ENCODE results near the gene CEBPZOS.

The CEBPZOS gene

DNA sequence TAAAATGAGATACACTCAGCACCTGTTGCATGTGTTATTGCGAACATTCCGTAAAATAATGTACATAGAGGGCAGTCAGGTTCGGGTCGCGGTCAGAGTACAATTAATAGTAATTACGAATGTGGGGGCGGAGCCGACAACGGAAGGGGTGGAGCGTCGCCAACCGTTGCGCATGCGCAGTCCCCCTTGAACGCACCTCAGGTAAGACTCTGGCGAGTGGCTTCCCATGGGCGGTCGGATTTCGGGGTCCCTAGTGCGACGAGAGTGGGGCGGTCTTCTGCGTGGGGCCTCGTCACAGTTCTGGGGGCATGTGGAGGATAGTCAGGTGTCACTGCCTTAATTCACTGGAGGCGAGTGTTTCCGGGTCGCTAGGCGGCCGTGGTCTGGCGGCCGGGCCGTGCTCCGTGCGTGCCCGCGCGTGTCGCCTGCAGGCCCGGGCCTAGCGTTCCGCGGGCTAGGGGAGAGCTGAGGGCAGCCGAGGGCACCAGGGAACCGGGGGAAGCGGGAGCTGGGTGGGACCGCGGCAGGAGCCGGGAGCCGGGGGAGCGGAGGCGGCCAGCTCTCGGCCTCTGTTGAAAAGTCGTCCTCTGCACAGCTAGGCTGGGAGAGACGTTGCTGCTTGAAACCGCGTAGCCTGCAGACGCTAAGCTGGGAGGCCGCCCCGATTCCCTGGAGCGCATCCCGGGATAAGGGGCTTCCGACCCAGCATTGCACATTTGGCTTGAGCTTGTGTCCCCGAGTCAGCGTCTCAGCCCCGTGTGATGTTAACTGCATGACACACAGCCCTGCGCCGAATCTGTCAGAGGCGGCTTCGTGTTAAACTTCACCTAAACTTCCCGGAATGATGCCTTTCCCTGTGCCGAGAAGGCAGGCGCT, at the start of gene CEBPZOS:
TSS of gene CEBPZOS (plus strand) at position 177 of the 876 bp plus-strand sequence. CDS start 3,209 bp downstream, outside the sequence.
- Mint-ChIP-seq H3K9me3 (no peaks in the 10 kb centered on the region), H3K4me3 (peak within 1 kb of the TSS; percentile 92), H3K27me3 (no peaks in the 10 kb centered on the region), H3K4me1 (ENCODE audit: low read depth) (peaks cover 46% of the 10 kb centered on the region), H3K27ac (peak within 1 kb of the TSS; percentile 97), H3K36me3 (ENCODE audit: low read depth) (peaks cover 41% of the 10 kb centered on the region)
- peak; percentile 93 for DNase-seq

DNA sequence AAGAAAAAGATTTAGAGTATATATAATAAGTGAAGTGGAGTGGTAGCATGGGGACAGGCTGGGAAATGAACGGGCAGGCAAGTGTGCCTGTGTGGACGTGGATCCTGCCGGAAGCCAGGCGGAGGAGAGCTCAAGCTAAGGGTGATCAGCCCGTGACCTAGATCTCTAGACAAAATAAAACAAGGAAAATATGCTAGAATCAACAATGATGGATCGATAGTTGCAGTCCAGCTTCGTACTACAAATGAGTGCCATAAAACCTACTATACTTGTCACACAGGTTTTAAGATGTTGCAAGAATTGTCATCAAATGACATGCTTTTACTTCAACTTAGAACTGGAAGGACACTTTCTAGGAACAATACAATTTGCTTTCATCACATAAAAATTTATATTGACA, 48.0 kb upstream of the CEBPZOS start:
- peaks cover 27% of the 10 kb centered on the region for H3K4me1 Mint-ChIP-seq (ENCODE audit: low read depth)
- H3K4me3 Mint-ChIP-seq = no peak overlapping the region
- H3K27me3 Mint-ChIP-seq = no peaks in the 10 kb centered on the region
- no peak for DNase-seq
- H3K27ac Mint-ChIP-seq = no peak overlapping the region
- peaks cover 68% of the 10 kb centered on the region for H3K36me3 Mint-ChIP-seq (ENCODE audit: low read depth)
- H3K9me3 Mint-ChIP-seq = peaks cover under 1% of the 10 kb centered on the region

DNA sequence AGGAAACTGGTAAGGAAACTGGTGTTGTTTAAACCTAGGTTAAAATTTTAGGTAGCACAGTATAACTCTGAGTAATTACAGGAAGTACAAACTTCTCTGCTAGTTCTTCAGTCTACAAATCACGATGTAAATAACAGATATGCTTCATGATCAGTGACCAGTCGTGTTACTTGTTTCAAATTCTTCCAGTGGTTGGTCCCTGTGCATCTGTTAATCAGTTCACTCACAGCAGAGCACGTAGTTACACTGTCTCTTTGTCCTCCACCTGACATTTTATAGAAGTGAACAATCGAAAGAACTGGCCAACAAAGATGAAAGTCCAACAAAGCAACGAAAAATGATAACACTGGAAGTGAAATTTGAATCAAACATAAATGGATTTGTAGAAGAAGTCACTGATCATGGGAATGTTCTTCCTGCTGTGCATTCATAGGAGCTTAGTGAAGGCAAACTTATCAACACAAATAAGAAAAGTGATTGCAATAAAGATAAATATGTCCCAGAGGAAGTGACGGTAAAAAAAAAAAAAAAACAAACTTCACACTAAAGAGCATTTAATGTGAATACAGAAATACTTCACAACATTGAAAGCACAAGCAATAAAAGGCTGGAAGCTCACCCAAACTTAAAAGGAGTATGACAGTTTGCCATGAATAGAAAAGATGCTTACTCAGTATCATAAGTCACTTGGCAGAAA, 46.5 kb upstream of the CEBPZOS start:
- Mint-ChIP-seq H3K36me3 (ENCODE audit: low read depth) (peaks cover 69% of the 10 kb centered on the region), H3K4me1 (ENCODE audit: low read depth) (peaks cover 38% of the 10 kb centered on the region), H3K4me3 (peak overlapping the region; percentile 2), H3K9me3 (peaks cover 2% of the 10 kb centered on the region), H3K27ac (peak overlapping the region; percentile 45), H3K27me3 (no peaks in the 10 kb centered on the region)
- DNase-seq = no peak

DNA sequence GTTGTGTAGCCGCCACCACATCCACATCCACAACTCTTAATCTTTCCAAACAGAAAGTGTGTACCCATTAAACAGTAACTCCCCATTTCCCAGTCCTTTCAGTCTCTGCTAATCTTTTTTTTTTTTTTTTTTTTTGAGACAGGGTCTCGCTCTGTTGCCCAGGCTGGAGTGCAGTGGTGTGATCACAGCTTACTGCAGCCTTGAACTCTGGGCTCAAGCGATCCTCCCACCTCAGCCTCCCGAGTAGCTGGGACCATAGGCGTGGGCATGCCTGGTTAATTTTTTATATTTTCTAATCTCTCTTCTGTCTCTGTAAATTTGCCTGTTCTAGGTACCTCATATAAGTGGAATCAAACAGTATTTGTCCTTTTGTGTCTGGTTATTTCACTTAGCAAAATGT, 43.1 kb upstream of the CEBPZOS start:
- Mint-ChIP-seq H3K4me1 (ENCODE audit: low read depth) (peaks cover 62% of the 10 kb centered on the region), H3K27me3 (no peaks in the 10 kb centered on the region), H3K4me3 (no peak overlapping the region), H3K9me3 (peaks cover 2% of the 10 kb centered on the region), H3K27ac (no peak overlapping the region), H3K36me3 (ENCODE audit: low read depth) (peaks cover 57% of the 10 kb centered on the region)
- DNase-seq = no peak

DNA sequence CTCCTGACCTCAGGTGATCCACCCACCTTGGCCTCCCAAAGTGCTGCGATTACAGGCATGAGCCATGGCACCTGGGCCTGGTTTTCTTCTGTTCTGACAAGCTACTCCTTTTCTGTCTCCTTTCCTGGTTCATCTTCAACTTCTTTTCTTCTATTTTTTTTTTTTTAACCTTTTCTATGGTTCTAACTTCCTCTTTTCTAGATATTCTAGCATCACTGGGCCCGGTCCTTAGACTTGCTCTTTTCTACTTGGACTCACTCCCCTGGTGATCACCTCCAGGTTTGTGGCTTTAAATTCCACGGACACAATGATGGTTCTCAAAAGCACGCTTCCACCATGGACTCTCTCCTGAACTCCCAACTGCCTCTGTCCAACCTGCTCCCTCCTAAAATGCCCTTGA, 41.5 kb upstream of the CEBPZOS start:
- no peak overlapping the region for H3K4me3 Mint-ChIP-seq
- no peak for DNase-seq
- H3K9me3 Mint-ChIP-seq = peaks cover 2% of the 10 kb centered on the region
- H3K27ac Mint-ChIP-seq = no peak overlapping the region
- peaks cover 43% of the 10 kb centered on the region for H3K36me3 Mint-ChIP-seq (ENCODE audit: low read depth)
- H3K4me1 Mint-ChIP-seq (ENCODE audit: low read depth) = peaks cover 62% of the 10 kb centered on the region
- H3K27me3 Mint-ChIP-seq = no peaks in the 10 kb centered on the region

DNA sequence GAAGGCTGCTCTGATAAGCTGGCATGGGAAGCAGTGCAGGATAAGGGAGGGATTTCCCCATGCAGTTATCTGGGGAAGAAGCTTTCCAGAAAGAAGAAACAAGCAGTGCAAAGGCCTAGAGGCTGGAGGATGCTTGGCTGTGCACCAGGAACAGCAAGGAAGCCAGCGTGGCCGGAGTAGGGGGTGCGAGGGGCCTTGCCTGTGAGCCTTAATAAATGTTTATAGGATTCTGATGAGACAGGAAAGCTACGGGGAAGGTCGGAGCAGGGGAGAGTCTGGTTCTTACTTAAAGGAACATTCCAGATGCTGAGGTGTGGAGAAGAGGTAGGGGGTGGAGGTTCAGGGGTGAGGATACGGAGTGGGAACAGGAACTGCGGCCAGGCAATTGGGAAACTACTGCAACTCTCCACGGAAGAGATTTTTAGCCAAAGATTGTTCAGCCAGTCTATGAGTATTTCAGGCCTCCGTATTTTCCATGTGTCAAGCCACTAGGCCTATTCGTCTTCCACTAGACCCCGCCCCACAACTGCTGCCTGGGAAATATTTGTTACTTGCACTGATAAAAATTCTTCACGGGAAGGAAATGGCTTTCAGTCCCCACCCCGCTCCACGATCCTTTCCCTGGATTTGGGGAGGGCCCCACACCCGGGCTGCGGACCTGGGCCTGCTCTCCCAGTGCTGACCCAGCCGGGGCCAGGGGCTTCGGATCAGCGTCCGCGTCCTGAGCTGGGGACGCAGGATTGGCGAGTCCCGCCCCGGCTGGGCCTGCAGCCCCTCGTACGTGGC, 40.0 kb upstream of the CEBPZOS start:
- H3K9me3 Mint-ChIP-seq = peaks cover 2% of the 10 kb centered on the region
- peak overlapping the region; percentile 94 for H3K27ac Mint-ChIP-seq
- peak overlapping the region; percentile 88 for H3K4me3 Mint-ChIP-seq
- H3K4me1 Mint-ChIP-seq (ENCODE audit: low read depth) = peaks cover 52% of the 10 kb centered on the region
- no peak for DNase-seq
- no peaks in the 10 kb centered on the region for H3K27me3 Mint-ChIP-seq
- H3K36me3 Mint-ChIP-seq (ENCODE audit: low read depth) = peaks cover 39% of the 10 kb centered on the region

DNA sequence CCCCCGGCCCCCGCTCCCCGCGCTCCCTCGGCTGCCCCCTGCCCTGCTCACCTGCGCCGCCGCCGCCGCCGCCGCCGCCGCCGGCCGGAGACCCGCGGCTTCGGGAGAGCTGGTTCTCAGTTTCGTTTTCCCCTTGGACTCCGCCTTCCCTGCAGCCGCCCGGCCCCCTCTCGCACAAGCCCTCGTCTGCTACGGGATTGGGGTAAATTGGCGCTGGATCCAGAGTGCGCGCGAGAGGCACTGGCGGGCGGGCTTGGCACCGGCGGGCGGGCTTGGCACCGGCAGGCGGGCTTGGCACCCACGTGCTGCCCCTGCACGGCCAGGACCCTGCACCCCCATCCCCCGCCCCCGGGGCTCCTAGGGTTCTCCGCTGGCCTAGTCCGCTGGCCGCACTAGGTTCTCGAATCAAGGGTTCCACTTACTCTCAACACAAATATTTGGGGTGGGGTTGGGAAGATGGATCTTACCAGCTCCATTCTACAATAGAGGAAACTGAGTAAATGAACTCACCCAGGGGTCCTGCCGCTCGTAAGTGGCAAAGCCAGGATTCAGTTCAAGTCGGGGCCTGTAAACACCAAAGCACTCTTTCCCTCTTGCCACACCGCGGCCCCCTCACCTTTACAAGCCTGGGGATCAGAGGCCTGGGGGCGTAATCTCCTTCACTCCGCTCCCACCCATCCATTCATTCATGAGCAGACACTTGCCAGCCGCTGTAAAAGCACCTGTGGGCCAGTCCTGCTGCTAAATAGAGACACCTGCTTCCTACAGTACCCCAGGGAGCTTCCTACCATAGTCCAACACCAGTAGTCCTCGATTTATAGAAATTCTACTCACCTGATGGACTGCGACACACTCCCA, 39.2 kb upstream of the CEBPZOS start, which contains the start of gene EIF2AK2:
TSS of gene EIF2AK2 (minus strand) at position 124 of the 858 bp plus-strand sequence. CDS start 9,174 bp downstream, outside the sequence.
- H3K4me1 Mint-ChIP-seq (ENCODE audit: low read depth) = peaks cover 48% of the 10 kb centered on the region

DNA sequence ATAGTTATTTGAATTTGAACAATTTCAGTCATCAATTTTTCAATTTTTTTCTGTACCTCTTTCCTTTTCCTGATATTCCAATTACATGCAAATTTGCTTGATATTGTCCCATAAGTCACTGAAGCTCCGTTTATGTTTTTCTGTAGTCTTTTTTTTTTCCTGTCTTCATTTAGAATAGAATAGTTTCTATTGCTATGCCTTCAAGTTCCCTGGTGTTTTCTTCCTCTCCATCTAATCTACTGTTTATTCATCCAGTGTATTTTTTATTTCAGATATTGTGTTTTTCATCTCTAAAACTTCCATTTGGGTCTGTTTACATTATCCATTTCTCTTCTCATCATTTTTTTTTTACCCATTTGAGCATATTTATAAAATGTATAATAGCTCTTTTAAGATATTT, 31.5 kb upstream of the CEBPZOS start:
- H3K4me1 Mint-ChIP-seq (ENCODE audit: low read depth) = peaks cover 3% of the 10 kb centered on the region
- H3K27me3 Mint-ChIP-seq = no peaks in the 10 kb centered on the region
- no peak overlapping the region for H3K27ac Mint-ChIP-seq
- H3K36me3 Mint-ChIP-seq (ENCODE audit: low read depth) = peaks cover 4% of the 10 kb centered on the region
- H3K9me3 Mint-ChIP-seq = peaks cover 7% of the 10 kb centered on the region
- no peak overlapping the region for H3K4me3 Mint-ChIP-seq
- DNase-seq = no peak

More for the DNA sequence above, 39.2 kb upstream of the CEBPZOS start, which contains the start of gene EIF2AK2:
- H3K36me3 Mint-ChIP-seq (ENCODE audit: low read depth) = peaks cover 33% of the 10 kb centered on the region
- peak within 1 kb of the TSS; percentile 88 for H3K4me3 Mint-ChIP-seq
- DNase-seq = peak; percentile 84
- no peaks in the 10 kb centered on the region for H3K27me3 Mint-ChIP-seq
- H3K9me3 Mint-ChIP-seq = peaks cover 2% of the 10 kb centered on the region
- H3K27ac Mint-ChIP-seq = peak within 1 kb of the TSS; percentile 94

DNA sequence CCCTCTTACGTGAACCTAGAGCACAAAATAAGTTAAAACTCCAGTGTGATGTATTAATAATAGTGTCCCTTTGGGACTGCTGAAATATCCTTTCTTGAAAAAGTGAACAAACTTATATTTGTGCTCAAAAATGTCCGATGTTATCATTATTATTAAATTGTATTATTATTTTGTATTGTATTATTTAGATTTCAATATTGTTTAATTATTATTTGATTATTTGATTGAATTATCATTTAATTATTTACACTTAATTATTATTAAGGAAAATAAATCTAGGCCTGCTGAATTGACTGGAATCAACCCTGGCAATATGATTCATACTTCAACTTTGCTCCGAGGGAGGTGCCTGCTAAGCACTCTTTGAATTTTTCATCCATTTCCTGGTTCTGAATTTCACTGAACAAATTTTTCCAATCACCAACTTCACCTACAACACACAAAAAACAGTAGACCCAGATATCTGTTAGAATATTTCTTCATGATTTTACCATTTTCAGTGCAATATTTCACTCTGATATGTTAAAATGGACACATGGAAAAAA, 28.6 kb upstream of the CEBPZOS start:
- DNase-seq = no peak
- H3K27me3 Mint-ChIP-seq = no peaks in the 10 kb centered on the region
- peaks cover 4% of the 10 kb centered on the region for H3K36me3 Mint-ChIP-seq (ENCODE audit: low read depth)
- peaks cover 1% of the 10 kb centered on the region for H3K4me1 Mint-ChIP-seq (ENCODE audit: low read depth)
- H3K4me3 Mint-ChIP-seq = no peak overlapping the region
- H3K27ac Mint-ChIP-seq = no peak overlapping the region
- H3K9me3 Mint-ChIP-seq = peaks cover 7% of the 10 kb centered on the region

DNA sequence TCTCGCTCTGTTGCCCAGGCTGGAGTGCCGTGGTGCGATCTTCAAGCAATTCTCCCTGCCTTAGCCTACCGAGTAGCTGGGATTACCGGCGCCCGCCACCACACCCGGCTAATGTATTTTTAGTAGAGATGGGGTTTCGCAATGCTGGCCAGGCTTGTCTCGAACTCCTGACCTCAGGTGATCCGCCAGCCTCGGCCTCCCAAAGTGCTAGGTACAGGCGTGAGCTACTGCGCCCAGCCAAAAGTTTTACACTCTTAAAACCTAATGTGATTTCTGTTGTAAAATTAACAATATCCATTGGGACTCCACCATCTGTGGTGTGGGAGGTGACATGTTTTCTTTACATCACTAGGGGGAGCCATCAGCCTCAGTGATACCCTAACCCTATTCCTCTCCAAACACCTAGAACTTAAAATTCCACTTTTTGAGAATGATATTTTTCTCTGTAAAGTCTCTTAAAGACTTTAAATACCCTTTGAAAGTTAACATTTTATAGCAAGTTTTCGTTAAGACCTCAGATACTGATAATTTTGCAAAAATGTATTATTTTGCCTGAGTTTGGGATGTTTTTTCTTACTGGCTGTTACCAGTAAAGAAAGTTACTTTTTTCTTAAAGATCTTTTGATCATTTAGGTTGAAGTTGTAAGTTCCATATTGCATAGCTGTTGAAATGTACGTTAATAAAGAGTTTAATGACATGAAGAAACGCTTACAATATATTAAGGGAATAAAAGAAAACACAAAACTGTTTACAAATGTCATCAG, 27.9 kb upstream of the CEBPZOS start:
- peaks cover 4% of the 10 kb centered on the region for H3K36me3 Mint-ChIP-seq (ENCODE audit: low read depth)
- H3K9me3 Mint-ChIP-seq = peaks cover 7% of the 10 kb centered on the region
- H3K4me1 Mint-ChIP-seq (ENCODE audit: low read depth) = peaks cover 1% of the 10 kb centered on the region
- DNase-seq = no peak
- no peak overlapping the region for H3K27ac Mint-ChIP-seq
- no peaks in the 10 kb centered on the region for H3K27me3 Mint-ChIP-seq
- H3K4me3 Mint-ChIP-seq = no peak overlapping the region

DNA sequence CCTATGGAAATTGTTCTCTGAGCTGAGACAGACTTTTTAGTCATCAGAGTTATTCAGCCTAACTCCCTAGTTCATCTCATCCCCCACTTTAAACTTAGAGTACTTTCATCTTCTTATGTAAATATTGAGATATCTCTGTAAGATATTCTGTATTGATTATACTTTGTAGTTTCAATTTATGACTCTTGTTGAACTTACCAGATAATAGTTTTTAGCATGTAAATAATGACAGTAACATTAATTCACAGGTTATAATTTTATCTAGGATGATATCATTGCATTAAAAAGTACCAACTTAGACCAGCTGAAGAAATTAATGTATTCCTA, 24.7 kb upstream of the CEBPZOS start:
- Mint-ChIP-seq H3K4me1 (ENCODE audit: low read depth) (peaks cover 1% of the 10 kb centered on the region), H3K4me3 (no peak overlapping the region), H3K9me3 (no peaks in the 10 kb centered on the region), H3K27me3 (no peaks in the 10 kb centered on the region), H3K27ac (no peak overlapping the region), H3K36me3 (ENCODE audit: low read depth) (no peaks in the 10 kb centered on the region)
- no peak for DNase-seq

DNA sequence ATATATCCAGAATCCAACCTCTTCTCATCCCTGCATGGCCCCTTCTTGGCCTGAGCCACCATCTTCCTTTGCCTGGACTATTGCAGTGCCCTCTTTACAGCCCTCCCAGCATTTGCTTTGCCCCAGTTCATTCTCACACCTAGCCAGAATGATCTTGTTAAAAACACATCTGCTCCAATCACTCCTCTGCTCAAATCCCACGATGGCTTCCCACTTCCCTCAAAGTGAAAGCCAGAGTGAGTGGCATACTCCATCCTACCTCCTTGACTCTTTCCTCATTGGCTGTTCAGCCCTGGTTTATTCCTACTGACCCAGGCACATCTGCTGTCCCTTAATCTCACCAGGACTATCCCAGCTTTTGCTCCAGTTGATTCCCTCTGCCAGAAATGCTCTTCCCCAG, 22.6 kb upstream of the CEBPZOS start:
- H3K4me3 Mint-ChIP-seq = no peak overlapping the region
- no peak overlapping the region for H3K27ac Mint-ChIP-seq
- no peaks in the 10 kb centered on the region for H3K9me3 Mint-ChIP-seq
- H3K27me3 Mint-ChIP-seq = no peaks in the 10 kb centered on the region
- DNase-seq = no peak
- no peaks in the 10 kb centered on the region for H3K4me1 Mint-ChIP-seq (ENCODE audit: low read depth)
- H3K36me3 Mint-ChIP-seq (ENCODE audit: low read depth) = no peaks in the 10 kb centered on the region

DNA sequence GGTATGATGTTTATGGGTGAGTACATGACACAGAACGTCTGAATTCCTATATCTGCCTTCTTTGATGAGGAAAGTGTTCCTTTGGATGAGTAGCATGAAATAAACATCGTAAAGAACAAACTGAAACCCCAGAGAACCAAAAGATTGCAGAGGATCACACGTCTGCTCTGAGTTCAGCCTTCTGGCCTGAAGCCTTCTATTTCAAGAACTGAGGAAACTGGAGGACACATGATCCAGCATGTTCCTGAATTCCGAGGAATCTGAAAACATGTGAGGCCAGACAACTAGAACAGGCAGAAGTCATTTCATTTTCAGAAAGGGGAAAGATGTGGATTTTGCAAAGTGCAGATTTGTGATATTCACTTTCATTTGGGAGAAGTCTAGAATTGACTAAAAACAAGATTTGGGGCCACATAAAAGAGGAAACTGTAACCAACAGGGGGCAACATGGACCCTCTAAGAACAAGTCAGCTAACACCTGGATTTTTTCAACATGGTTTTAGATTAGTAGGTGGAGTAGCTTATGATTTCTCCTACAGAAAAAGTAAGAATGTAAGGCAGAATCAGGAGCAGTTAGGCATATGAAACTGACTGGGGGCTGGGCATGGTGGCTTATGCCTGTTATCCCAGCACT, 16.2 kb upstream of the CEBPZOS start:
- H3K27me3 Mint-ChIP-seq = no peaks in the 10 kb centered on the region
- H3K36me3 Mint-ChIP-seq (ENCODE audit: low read depth) = no peaks in the 10 kb centered on the region
- no peak overlapping the region for H3K27ac Mint-ChIP-seq
- no peak for DNase-seq
- H3K4me1 Mint-ChIP-seq (ENCODE audit: low read depth) = no peaks in the 10 kb centered on the region
- no peaks in the 10 kb centered on the region for H3K9me3 Mint-ChIP-seq
- H3K4me3 Mint-ChIP-seq = no peak overlapping the region
